GM21367 (cell line): ENCODE data around the gene DDX42.
A peak's percentile ranks its signal among the peaks of the same experiment; 100 is the strongest.
"Not testable (repeated sequence)": the region's sequence is repeated elsewhere in the genome, so short reads cannot be mapped to it uniquely, and the experiment has no call there.

Experiments
- ATAC-seq: cut with Tn5 transposase; IDR thresholded peaks from one replicate; pipeline ENCODE4 v1.9.1; 2021; ENCODE audit not compliant: unreplicated experiment

The DDX42 gene

DNA sequence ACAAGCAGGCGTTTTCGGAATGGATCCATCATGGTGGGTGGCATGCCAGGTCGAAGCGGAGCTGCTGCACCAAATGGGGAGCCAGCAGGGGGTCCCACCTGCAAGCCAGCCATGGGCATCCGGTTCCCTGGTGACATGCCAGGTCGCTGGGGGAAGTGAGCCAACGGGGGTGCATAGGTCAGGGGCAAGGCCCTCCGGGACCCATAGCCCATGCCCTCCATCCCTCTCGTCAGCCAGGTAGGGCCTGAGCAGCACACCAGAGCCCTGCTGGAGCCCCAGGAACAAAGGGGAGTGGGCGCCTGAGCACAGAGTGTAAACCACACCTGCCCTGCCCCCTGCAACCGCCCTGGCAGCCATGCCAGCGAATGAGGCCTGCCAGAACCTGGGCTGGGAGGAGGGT is 63.5 kb downstream of the DDX42 start:
- ATAC-seq = no peak

DNA sequence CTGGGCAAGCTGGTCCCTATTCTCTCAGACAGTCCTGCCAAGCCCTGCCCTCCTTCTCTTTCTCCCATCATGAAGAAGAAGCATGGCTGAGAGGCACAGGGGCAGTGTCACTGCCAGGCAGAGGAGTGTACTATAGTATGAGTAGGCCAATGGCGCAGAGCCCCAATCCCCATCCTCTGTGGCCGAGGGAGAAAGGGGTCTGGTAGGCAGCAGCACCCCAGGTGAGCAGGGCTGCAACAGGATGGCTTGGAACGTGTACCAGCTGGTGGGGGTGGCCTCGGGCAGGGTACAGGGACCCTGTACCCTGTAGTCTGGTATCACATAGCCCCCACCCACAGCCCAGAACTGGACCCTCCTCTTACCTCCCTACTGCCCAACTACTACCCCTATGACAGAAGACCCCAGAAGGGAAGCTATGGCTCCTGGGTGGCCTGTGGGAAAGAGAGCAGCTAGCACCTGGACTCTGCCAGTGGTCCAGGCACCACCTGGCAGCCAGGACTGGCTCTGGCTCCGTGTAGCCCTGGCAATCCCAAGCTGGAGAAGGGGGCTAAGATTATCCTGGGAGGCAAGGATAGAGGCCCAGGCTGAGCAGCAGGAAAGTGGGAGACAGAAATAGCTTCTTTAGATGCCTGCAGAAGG is 64.1 kb downstream of the DDX42 start:
- no peak for ATAC-seq

DNA sequence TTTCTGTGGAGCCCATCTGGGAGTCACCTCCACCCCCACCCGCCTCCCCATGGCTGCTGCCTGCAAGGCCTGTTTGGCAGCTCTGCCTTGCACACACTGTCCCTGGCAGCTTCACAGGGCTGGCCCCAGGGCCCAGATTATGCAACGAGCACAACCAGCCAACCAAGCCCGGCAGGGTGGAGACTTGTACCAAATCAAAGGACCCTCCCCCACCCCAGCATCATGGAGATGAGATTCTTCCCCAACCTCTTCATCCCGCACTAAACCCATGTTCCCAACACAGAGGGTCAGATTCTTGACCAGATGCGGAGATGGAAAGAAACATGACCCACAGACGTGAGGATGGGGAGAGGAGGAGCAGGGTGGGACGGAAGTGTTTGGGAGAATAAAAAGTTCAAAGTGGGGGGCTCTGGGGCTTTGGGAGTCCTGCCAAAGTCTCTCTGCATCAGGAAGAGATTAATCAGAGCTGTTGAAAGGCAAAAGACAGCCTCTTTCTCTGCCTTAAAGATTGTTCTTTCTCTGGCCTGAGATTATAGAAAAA is 64.7 kb downstream of the DDX42 start:
- no peak for ATAC-seq

DNA sequence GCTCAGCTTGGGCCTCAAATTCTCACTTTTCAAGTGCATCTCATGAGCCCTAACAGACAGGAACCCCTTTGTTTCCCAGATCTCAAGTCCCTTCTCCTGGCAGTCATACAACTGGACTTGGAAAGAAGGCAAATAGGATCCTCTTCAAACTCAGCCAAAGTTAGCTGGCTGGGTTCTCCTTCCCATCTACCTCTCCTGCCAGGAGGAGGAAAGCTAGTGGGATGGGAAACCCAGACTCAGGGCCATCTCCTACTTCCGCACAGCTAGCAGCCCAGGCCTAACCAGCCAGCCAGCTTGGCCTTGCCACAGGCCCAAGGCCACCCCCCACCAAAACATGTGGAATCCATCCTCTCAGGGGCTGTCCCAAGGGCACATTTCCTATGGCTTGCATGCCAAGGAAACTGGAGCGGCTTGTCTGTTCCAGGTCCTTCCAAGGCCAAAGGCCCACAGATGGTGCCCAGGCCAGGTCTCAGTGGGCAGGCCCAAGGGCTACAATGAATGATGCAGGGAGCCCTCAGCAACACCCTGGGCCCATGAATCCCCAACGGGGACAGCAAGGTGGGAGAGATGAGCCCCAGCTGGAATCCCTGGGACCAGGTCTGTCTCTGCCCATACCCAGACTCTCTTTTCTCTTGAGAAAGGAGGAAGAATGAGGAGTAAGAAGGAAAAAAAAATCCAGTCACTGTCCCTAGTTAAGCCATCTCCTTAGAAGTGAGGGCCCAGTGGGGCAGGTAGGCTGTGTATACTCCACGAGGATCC is 66.8 kb downstream of the DDX42 start:
- no peak for ATAC-seq

DNA sequence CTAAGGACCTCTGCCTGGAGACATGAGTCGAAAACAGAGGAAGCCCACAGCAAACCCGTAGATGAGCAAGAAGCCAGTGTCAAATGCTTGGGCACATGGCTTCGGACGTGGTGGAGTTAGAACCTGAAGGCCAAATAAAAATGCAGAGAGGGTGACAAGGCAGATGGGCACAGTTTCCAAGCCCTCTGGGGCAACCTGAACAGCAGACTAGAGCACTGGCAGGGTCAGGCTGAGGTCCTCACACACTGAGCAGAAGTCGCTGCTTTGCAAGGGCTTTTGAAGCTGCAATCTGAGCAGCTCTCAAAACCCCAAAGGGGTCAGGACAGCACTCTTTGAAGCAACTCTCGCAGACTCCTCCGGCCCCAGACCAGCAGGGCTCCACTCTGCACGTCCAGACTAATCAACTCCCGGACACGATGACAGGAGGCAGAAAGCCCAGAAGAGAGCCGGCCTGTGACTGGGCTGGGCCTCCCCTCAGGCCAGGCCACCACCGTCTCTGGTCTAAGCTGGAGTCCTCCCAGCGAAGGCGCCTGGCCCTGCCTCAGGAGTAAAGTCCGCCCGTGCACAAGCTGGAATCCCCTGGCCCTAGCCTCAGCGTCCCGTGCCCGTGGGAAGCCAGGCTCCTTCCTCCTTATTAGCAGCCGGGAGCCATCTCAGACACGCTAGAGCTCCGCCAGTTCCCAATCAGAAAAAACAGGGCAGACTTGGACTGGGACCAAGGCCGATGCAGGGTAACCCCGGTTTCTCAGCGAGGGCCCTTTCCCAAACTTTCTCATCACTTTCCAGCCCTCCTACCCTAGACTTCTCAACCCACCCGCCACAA is 67.6 kb downstream of the DDX42 start:
- no peak for ATAC-seq

DNA sequence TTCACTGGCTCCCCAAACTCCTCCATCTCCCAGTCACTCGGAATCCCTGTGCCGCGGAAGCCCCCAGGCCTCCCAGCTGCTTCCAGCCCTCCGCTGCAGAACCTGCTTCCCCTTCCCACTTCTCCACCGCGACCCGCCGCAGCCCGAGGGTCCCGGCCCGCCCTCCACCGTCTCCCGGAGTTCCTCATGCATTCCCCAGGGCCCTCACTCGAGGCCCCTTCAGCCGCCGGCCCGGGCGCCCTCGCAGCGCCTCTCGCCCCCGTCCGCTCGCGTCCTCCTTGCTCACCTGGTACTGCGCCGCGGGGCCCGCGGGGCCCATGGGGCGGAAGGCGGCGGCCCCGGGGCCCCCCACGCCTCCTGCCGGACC is 68.2 kb downstream of the DDX42 start:
- ATAC-seq = peak; percentile 12

DNA sequence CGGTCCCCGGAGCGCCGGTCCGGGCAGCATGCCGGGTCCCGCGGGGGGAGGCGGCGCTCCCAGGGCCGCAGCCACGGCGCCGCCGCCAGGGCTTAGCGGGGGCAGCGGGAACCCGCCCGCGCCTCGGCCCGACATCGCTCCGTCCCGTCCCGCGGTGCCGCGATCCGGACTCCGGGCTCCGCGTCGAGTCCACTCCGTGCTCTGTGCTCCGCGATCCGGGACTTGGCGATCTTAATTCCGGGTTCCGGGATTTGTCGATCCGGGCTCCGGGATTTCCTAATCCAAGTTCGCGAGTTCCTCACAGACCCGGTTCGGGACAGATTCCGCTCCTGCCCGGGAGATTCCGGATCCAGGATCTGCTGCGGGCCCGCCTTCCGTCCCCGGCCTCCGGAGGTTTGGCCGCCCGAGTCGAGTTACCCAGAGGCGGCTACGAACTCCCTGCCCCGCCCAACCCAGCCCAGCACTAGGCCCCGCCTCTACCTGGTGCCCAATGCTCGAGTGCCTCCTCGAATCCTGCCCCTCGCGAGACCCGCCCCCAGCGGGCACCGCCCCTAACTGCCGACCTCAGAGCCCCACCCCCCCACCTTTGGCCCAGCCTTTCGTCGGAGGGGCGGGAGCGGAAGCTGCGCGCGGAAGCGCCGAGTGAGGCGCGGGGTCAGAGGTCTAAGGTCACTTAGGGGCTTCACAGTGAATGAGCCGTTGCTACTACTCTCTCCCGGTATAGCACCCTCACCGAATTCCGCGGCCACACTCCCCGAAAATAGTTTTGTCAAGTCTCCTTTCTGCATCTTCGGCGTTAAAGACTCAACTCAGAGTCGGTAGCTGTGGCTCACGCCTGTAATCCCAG is 68.8 kb downstream of the DDX42 start, which contains the start of gene SMARCD2:
Gene SMARCD2 (minus strand): TSS at position 146 of the 847 bp plus-strand sequence. CDS start 11 bp downstream, at position 135.
- peak; percentile 71 for ATAC-seq

DNA sequence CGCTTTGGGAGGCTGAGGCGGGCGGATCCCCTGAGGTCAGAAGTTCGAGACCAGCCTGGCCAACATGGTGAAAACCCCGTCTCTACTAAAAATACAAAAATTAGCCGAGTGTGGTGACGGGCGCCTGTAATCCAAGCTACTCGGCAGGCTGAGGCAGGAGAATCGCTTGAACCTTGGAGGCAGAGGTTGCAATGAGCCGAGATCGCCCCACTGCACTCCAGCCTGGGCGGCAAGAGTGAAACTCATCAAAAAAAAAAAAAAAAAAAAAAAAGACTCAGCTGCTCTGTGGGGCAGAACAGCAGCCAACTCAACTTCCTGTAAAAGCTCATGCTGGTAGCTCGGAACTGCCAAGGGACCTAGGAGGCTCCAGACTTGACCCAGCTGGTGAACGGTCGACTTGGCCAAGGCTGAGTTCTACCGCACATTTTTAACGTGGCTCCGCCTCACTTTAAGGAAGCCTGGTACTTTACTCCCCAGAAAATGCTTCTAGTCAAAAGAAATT is 69.5 kb downstream of the DDX42 start:
- ATAC-seq = not testable (repeated sequence)

DNA sequence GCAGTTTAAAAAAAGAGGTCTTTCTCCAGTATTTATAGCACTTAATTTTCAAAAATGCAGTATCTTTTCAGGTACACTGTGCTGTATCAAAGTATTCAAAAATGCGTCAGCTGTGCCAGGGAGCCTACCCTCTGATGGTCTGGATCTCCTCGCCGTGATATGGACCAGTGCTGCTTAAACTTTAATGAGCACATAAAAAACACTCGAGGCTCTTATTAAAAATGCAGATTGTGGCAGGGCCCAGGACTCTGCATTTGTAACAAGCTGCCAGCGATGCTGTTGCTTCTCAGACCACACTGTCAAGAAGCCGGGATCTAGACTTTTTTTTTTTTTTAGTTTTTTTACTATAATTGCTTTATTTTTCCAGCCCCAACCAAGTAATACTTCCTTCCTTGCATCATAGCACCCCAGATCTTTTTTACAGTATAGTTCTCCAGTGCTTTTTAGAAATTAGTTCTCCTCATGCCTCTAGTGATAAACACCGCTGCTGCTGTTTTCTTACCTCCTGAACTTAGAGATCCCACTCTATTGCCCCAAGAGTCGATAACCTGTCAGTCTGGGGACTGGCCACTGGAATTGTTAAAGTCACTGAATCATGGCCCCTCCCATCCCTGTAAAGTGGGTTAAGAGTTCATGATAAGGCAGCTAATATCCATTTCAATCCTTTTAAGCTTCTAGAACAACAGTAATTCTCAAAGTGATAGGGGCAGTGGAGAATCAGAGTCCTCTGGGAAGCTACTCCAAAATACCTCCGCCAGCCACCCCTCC is 70.1 kb downstream of the DDX42 start:
- ATAC-seq = no peak

DNA sequence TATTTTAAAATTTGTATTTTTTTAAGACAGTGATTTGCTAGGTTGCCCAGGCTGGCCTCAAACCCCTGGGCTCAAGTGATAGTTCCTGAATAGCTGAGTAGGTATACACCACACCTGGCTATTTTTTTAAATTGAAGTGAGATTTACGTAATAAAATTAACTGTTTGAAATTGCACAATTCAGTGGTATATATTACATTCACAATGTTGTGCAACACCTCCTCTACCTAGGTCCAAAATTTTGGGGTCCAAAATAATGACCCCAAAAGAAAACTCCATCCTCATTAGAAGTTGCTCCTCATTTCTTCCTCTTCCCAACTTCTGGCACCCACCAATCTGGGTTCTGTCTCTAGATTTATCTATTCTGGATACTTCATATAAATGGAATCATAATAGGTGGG is 71.5 kb downstream of the DDX42 start:
- ATAC-seq = no peak

DNA sequence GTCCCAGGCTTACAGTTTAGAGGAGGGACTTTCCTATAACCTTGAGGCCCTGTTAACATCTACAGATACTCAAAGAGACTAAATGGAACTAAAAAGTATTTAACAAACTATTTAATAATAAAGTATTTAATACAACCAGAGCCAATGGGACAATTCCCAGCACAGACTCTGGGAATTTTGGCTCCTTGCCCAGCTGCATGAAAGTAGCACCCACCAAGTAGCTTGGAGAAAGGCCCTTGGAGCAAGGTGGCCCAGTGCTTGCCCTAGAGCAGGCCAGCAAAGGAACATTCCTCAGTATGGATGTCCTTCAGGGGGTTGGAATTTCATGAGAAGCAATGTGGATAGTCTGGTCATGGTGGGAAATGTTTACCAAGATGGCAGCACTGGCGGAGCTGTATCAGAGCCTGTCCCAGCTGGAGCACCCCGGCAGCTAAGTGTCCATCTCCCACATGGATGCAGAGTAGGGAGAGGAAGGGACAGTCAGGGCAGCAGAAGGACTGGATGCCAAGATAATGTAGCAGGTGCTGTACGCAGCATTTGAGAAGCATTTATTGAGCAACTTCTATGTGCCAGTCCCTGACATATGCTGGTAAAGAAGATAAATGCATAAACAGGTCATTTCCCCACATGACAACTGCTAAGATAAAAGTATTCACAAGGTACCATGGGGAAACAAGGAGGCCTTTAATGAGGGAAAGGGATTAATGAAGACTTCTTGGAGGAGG is 73.7 kb downstream of the DDX42 start:
- no peak for ATAC-seq

DNA sequence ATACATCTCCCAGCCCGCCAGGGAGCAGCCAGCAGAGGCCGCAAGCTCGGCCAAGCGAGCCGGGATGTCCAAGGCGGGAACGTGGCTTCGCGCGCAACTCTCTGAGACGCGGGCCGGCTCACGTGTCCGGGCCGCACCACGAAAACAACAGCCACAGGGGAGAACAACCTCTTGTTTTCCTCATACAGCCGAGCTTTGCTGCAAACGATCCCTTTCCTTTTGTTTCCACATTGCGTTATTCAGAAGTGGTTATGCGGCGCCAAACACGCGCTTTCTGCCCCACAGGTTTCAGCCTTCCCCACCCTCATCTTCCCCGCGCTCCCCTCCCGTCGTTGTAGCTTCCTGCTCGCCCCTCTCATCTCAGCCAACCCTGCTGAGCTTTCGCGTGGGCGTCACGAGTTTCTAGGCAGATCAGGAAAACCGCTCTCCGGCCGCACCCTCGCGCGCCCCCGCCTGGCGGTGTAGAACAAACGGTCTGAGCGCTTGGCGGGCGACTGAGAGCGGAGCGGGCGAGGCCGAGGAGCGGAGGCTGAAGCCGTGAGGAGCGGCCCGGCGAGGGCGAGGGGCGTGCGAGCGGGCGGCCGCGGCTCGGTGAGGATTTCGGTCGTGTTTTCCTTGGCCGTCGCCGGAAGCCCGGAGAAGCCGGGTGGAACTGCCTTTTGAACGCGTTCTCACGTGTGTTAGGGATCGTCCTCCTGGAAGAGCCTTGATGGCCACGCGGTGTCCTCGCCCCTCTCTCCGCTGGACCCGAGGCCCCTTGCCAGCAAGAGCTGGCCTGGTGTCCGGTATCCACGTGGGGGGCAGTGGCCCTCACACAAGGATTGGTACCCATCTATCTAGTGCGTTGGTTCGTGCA is 75.1 kb downstream of the DDX42 start:
- peak; percentile 72 for ATAC-seq

DNA sequence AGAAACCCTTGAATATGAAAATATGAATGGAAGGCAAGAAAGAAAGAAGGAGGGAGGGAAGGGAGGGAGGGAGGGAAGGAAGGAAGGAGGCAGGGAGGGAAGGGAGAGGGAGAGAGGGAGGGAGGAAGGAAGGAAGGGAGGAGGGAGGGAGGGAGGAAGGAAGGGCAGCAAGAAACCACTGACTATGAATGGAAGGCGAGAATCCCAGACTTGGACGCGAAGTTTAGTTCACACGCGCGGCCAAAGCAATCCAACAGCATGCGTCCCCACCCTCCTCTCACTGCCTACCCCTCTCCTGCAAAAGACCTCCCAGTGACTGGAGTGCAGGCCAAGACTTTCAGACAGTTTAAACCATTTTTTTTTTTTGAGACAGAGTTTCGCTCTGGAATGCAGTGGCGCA is 76.4 kb downstream of the DDX42 start:
- no peak for ATAC-seq

DNA sequence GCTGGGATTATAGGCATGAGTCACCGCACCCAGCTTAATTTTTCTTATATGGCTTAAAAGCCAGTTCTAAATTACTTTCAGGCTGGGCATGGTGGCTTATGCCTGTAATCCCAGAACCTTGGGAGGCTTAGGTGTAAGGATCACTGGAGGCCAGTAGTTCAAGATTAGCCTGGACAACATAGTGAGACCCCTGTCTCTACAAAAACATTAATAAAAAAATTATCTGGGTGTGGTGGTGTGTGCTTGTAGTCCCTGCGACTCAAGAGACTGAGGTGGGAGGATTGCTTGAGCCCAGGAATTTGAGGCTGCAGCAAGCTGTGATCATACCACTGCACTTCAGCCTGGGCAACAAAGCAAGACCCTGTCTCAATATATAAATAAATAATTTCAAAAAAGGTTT is 79.3 kb downstream of the DDX42 start:
- ATAC-seq = no peak

DNA sequence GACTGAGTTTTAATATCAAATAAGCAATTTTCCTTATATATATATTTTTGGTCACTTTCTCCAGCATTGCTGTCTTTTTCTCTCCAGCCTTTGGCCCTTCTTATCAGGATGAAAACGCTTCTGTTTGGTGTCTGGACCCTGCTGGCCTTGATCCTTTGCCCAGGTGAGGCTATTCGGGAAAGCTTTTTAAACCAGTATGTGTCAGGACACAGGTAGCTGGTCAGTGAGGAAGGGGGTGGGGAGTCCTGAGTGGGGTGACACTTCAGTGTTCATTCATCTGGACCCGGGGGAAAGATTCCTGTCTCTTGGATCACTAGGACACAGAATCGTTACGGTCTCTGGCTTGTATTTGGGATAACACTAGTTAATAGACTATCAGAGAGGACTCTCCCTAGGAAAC is 80.7 kb downstream of the DDX42 start:
- ATAC-seq = no peak

DNA sequence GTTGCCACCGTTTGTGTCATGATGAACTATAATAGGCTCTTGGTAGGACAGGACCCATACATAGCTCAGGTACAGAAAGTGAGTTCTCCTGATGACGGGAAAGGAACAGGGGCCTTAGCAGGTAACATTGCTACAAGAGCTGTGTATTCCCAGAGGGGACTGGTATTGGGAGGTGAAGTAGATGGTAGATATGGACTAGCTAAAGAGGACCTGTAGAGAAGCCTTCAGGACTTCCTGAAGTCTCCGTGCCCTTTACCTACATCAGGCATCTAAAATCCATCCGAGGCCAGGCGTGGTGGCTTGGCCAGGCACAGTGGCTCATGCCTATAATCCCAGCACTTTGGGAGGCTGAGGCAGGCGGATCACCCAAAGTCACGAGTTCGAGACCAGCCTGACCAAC is 81.2 kb downstream of the DDX42 start:
- no peak for ATAC-seq

DNA sequence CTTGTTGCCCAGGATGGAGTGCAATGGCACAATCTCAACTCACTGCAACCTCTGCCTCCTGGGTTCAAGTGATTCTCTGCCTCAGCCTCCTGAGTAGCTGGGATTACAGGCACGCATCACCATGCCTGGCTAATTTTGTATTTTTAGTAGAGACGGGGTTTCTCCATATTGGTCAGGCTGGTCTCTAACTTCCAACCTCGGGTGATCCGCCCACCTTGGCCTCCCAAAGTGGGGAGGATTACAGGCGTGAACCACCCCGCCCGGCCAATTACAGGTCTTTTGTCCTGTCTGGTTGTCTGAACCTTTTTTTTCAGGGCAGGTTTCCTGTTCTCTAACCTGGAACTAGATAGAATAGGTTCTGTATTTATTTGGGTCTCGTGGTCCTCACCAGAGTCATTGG is 82.5 kb downstream of the DDX42 start:
- ATAC-seq = not testable (repeated sequence)

DNA sequence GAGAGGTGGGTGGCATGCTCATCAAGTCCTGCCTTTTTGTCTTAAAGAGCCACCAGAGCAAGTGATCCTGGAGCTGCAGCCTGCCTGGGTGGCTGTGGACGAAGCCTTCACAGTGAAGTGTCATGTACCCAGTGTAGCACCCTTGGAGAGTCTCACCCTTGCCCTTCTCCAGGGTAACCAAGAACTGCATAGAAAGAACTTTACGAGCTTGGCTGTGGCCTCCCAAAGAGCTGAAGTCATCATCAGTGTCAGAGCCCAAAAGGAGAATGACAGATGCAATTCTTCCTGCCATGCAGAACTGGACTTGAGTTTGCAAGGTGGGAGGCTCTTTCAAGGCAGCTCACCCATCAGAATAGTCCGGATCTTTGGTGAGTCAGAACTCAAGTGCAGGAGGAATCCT is 85.3 kb downstream of the DDX42 start:
- no peak for ATAC-seq
